Endothelial cell of umbilical vein (primary cell): ENCODE measurements around the gene LOXHD1. TPM values are rescaled to one million over a fixed set of nuclear protein-coding genes. Genes with fewer than 3 reads are reported as not detected.

Experiments used
- BruUV-seq: library from RNA; stranded (reverse); fragments of 400-500 nt; replicated peaks from 2 replicates; lab custom pipeline; 2021; lab: Mats Ljungman, UMichigan
- CTCF ChIA-PET: fragments of 300-600, 350-600 bp; sonication (Branson Sonifier 250); formaldehyde crosslinking; loops from one replicate; lab custom pipeline; 2021; ENCODE audit warnings: antibody characterized with exemption, inconsistent platforms; lab: Charles Lee
- POLR2A ChIA-PET: fragments of 300-600, 350-600 bp; sonication (Branson Sonifier 250); formaldehyde crosslinking; loops from one replicate; lab custom pipeline; 2021; ENCODE audit warnings: antibody characterized with exemption, inconsistent platforms; lab: Charles Lee
- DNase-seq: peaks from one replicate; pipeline ENCODE4 v3.0.0-alpha.2; 2011; ENCODE audit warnings: low read depth, low spot score
- FAIRE-seq: peaks from 2 replicates; lab custom pipeline; 2011; peaks lifted over from hg19 to GRCh38; lab: Jason Lieb, UNC
- H2AFZ ChIP-seq: 2 replicates; pipeline ENCODE4 v1.6.0; 2012; ENCODE audit warnings: low read depth, low read length, control low read depth, inconsistent platforms
- H3K27ac ChIP-seq: 2 replicates; pipeline ENCODE4 v1.5.1; 2011; ENCODE audit warnings: low read depth, mild to moderate bottlenecking, control low read depth, low read length, moderate library complexity; ENCODE audit not compliant: insufficient read depth
- H3K27me3 ChIP-seq, 2 experiments: 2 replicates each; pipeline versions ENCODE4 v1.6.0 to v1.6.1; 2011; ENCODE audit warnings: low read length in 2 of 2, mixed read lengths in 1 of 2; ENCODE audit not compliant: control insufficient read depth in 2 of 2, insufficient read depth in 2 of 2
- H3K36me3 ChIP-seq, 2 experiments: 2 replicates in 1 of 2; 3 replicates in 1 of 2; pipeline ENCODE4 v1.5.1; 2011; ENCODE audit warnings: low read length in 2 of 2, mild to moderate bottlenecking in 1 of 2, moderate library complexity in 1 of 2; ENCODE audit not compliant: control insufficient read depth in 2 of 2, insufficient read depth in 2 of 2; ENCODE audit errors: extremely low read depth in 1 of 2
- H3K4me1 ChIP-seq: 3 replicates; pipeline ENCODE4 v1.5.1; 2011; ENCODE audit warnings: mild to moderate bottlenecking, low read length; ENCODE audit not compliant: control insufficient read depth, insufficient read depth; ENCODE audit errors: extremely low read depth
- H3K4me2 ChIP-seq: 2 replicates; pipeline ENCODE4 v1.6.1; 2011; ENCODE audit warnings: low read length, control low read depth, mixed read lengths; ENCODE audit not compliant: insufficient read depth
- H3K4me3 ChIP-seq, 3 experiments: fragments of 200-600 bp in 1 of 3; sonication (generic), shearing (Covaris generic) in 1 of 3; replicated peaks in 1 of 3; 2 replicates each; pipeline ENCODE4 v1.5.1; 2011 to 2016; ENCODE audit warnings: control low read depth in 3 of 3, low read length in 3 of 3, mild to moderate bottlenecking in 2 of 3, inconsistent platforms in 1 of 3, low read depth in 1 of 3, moderate library complexity in 1 of 3; ENCODE audit not compliant: insufficient read depth in 1 of 3
- H3K79me2 ChIP-seq: 2 replicates; pipeline ENCODE4 v1.6.0; 2012; ENCODE audit warnings: low read length, inconsistent platforms; ENCODE audit not compliant: control insufficient read depth, insufficient read depth
- H3K9ac ChIP-seq: replicated peaks from 2 replicates; pipeline ENCODE3; 2011; ENCODE audit warnings: low read length, control low read depth; ENCODE audit not compliant: insufficient read depth; ENCODE audit errors: extremely low read depth
- H3K9me1 ChIP-seq: replicated peaks from 3 replicates; pipeline ENCODE4 v1.6.0; 2011; ENCODE audit warnings: mild to moderate bottlenecking, low read length; ENCODE audit not compliant: control insufficient read depth, insufficient read depth; ENCODE audit errors: extremely low read depth
- H3K9me3 ChIP-seq: replicated peaks from 2 replicates; pipeline ENCODE4 v1.5.1; 2012; ENCODE audit warnings: low read length, inconsistent platforms; ENCODE audit not compliant: control insufficient read depth, insufficient read depth
- H4K20me1 ChIP-seq: replicated peaks from 2 replicates; pipeline ENCODE3; 2011; ENCODE audit warnings: mild to moderate bottlenecking, low read length; ENCODE audit not compliant: control insufficient read depth, insufficient read depth; ENCODE audit errors: extremely low read depth
- CTCF ChIP-seq, 2 donors: IDR thresholded peaks; 1 replicate in 1 of 2; 2 replicates in 1 of 2; pipeline ENCODE4 v1.5.1; 2011; ENCODE audit warnings: low read length in 2 of 2, mild to moderate bottlenecking in 2 of 2, moderate library complexity in 2 of 2, control low read depth in 1 of 2, inconsistent platforms in 1 of 2, low read depth in 1 of 2; ENCODE audit not compliant: insufficient read depth in 1 of 2; ENCODE audit errors: extremely low read depth in 1 of 2
- EZH2 ChIP-seq: IDR thresholded peaks from 2 replicates; pipeline ENCODE4 v1.6.1; 2012; ENCODE audit warnings: borderline replicate concordance, low read depth, mild to moderate bottlenecking, moderate library complexity, low read length, inconsistent platforms; ENCODE audit not compliant: severe bottlenecking
- FOS ChIP-seq: IDR thresholded peaks from 2 replicates; pipeline ENCODE4 v1.6.1; 2011; ENCODE audit warnings: mild to moderate bottlenecking, low read length, moderate library complexity, borderline replicate concordance; ENCODE audit not compliant: insufficient read depth
- GATA2 ChIP-seq: IDR thresholded peaks from 2 replicates; pipeline ENCODE4 v1.7.0; 2011; ENCODE audit warnings: low read depth, mild to moderate bottlenecking, moderate library complexity, mixed read lengths, low read length; ENCODE audit not compliant: insufficient read length, insufficient read depth
- JUN ChIP-seq: IDR thresholded peaks from 2 replicates; pipeline ENCODE4 v1.6.1; 2011; ENCODE audit warnings: borderline replicate concordance, low read depth; ENCODE audit not compliant: insufficient read length, insufficient read depth
- MAX ChIP-seq: IDR thresholded peaks from 2 replicates; pipeline ENCODE4 v1.6.1; 2011; ENCODE audit not compliant: insufficient read depth, insufficient read length
- MYC ChIP-seq: IDR thresholded peaks from one replicate; pipeline ENCODE4 v1.6.1; 2011; ENCODE audit warnings: mild to moderate bottlenecking, low read depth, low read length
- POLR2A ChIP-seq: IDR thresholded peaks from 2 replicates; pipeline ENCODE4 v1.6.1; 2012; ENCODE audit warnings: low read depth, mild to moderate bottlenecking, control low read depth, low read length
- POLR2AphosphoS5 ChIP-seq: IDR thresholded peaks from 2 replicates; pipeline ENCODE4 v1.6.1; 2012; ENCODE audit warnings: low read depth, mild to moderate bottlenecking, control low read depth, low read length, moderate library complexity; ENCODE audit not compliant: insufficient read depth
- dilution Hi-C: fragments of 300-500 bp; cut with MboI; formaldehyde crosslinking; loops from one replicate; pipeline ENCODE4 v1.15.0; 2019; ENCODE audit warnings: low sequenced_read_pairs; ENCODE audit not compliant: extremely low pct_ligation_motif_present
- intact Hi-C: fragments of 100-400 bp; cut with micrococcal nuclease; formaldehyde crosslinking; loops from one replicate; pipeline ENCODE4 v1.10.0; 2022
- polyA plus RNA-seq, 4 experiments: library from polyadenylated mRNA; depleted of rRNA in 3 of 4; stranded (reverse) in 3 of 4; unstranded in 1 of 4; fragments of >200 nt; gene quantifications; 2 replicates each; pipeline versions ENCODE4 v1.2.1 to v1.2.3, GENCODE V29; 2011 to 2012; ENCODE audit warnings: missing spikeins in 1 of 4
- total RNA-seq: library from RNA; stranded (reverse); gene quantifications from 2 replicates; pipeline ENCODE4 v1.2.3, GENCODE V29; 2021

LOXHD1 gene
- total and polyA plus RNA-seq, 2 donors (not counting 3 experiments of a cell fraction or from before 2014, with no cell fraction given): not detected

DNA sequence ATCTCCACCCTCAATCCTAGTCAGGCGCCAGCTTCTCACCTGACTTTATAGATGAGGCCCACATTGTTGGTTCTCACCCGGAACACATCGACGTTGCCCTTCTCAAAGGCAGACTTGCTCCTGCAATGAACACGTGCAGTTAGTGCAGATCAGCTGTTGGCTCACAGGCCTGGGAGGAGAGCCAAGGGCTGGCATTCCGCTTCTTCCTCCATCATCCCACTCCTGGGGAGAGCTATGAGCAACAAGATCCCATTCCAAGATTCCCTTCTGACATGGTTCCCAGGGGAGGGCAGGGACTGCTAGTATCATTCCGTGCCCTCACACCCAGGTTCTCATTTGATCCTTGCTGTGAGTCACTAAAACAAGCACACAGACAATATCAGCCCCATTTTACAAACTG is 15.1 kb downstream of the LOXHD1 start:
- intact Hi-C loops (no loop called here), dilution Hi-C loops (no loop called here)
- ChIA-PET CTCF (interaction anchor here (0.6 to 1.0 kb wide), 2 partner anchors 16 to 1981 kb away, joined by 3 read pairs; no protein-coding TSS in a partner anchor), POLR2A (no interaction called here)
- no peak overlapping the region for H3K27ac ChIP-seq
- no peak for FAIRE-seq
- H3K4me1 ChIP-seq: no peaks in the 10 kb centered on the region
- H3K4me3 ChIP-seq: no peak overlapping the region
- H3K27me3 ChIP-seq: no peaks in the 10 kb centered on the region
- H3K36me3 ChIP-seq: no peaks in the 10 kb centered on the region
- no peaks in the 10 kb centered on the region for H4K20me1 ChIP-seq
- no peaks in the 10 kb centered on the region for H3K79me2 ChIP-seq
- no peak for DNase-seq
- TF ChIP-seq GATA2 (no peak), MAX (no peak), JUN (no peak), FOS (no peak), POLR2AphosphoS5 (no peak), CTCF (IDR thresholded peaks at IDR 0.05; ENCODE audit: extremely low read depth in 1 of 2, insufficient read depth in 1 of 2, low read depth in 1 of 2, low read length in 2 of 2) (no peak), MYC (no peak), POLR2A (no peak), EZH2 (no peak)
- no peaks in the 10 kb centered on the region for H3K9me3 ChIP-seq
- H2AFZ ChIP-seq: no peak overlapping the region
- no peaks in the 10 kb centered on the region for H3K9me1 ChIP-seq
- no TSS peak for BruUV-seq
- H3K4me2 ChIP-seq: no peak overlapping the region
- no peak overlapping the region for H3K9ac ChIP-seq
